ENCODE results near the gene RNF225.

Gene RNF225

GRCh38 chr19:58381460-58382212 is 13.8 kb upstream of the RNF225 start:
- no peaks in the 10 kb centered on the region for H3K27me3 ChIP-seq (ENCODE audit: control insufficient read depth, insufficient read depth, low read length)
- H3K9me3 ChIP-seq (ENCODE audit: control insufficient read depth, insufficient read depth, low read depth, low read length) = no peaks in the 10 kb centered on the region
- no peak overlapping the region for H3K27ac ChIP-seq (ENCODE audit: low read depth, low read length)
- H3K9ac ChIP-seq (ENCODE audit: low read length) = peak overlapping the region; percentile 59
- peaks cover 13% of the 10 kb centered on the region for H3K4me1 ChIP-seq (ENCODE audit: control insufficient read depth, insufficient read depth, low read length)
- no peaks in the 10 kb centered on the region for H3K36me3 ChIP-seq (ENCODE audit: control insufficient read depth, insufficient read depth, low read length)
- H3K4me3 ChIP-seq (ENCODE audit: low read depth, low read length) = peak overlapping the region; percentile 80

GRCh38 chr19:58382997-58383603 is 12.4 kb upstream of the RNF225 start:
- Histone ChIP-seq H3K27me3 (ENCODE audit: control insufficient read depth, insufficient read depth, low read length) (no peaks in the 10 kb centered on the region), H3K9me3 (ENCODE audit: control insufficient read depth, insufficient read depth, low read depth, low read length) (no peaks in the 10 kb centered on the region), H3K9ac (ENCODE audit: low read length) (no peak overlapping the region), H3K4me3 (ENCODE audit: low read depth, low read length) (no peak overlapping the region), H3K4me1 (ENCODE audit: control insufficient read depth, insufficient read depth, low read length) (peaks cover 18% of the 10 kb centered on the region), H3K27ac (ENCODE audit: low read depth, low read length) (no peak overlapping the region), H3K36me3 (ENCODE audit: control insufficient read depth, insufficient read depth, low read length) (peaks cover 8% of the 10 kb centered on the region)

GRCh38 chr19:58385313-58385890 is 10.1 kb upstream of the RNF225 start:
- H3K9me3 ChIP-seq (ENCODE audit: control insufficient read depth, insufficient read depth, low read depth, low read length) = no peaks in the 10 kb centered on the region
- peak overlapping the region; percentile 99 for H3K4me3 ChIP-seq (ENCODE audit: low read depth, low read length)
- no peaks in the 10 kb centered on the region for H3K27me3 ChIP-seq (ENCODE audit: control insufficient read depth, insufficient read depth, low read length)
- H3K4me1 ChIP-seq (ENCODE audit: control insufficient read depth, insufficient read depth, low read length) = peaks cover 18% of the 10 kb centered on the region
- peak overlapping the region; percentile 98 for H3K9ac ChIP-seq (ENCODE audit: low read length)
- no peak overlapping the region for H3K27ac ChIP-seq (ENCODE audit: low read depth, low read length)
- H3K36me3 ChIP-seq (ENCODE audit: control insufficient read depth, insufficient read depth, low read length) = peaks cover 26% of the 10 kb centered on the region

GRCh38 chr19:58385891-58386575 is 9.4 kb upstream of the RNF225 start:
- Histone ChIP-seq H3K4me3 (ENCODE audit: low read depth, low read length) (peak overlapping the region; percentile 99), H3K27ac (ENCODE audit: low read depth, low read length) (peak overlapping the region; percentile 98), H3K9me3 (ENCODE audit: control insufficient read depth, insufficient read depth, low read depth, low read length) (no peaks in the 10 kb centered on the region), H3K4me1 (ENCODE audit: control insufficient read depth, insufficient read depth, low read length) (peaks cover 18% of the 10 kb centered on the region), H3K27me3 (ENCODE audit: control insufficient read depth, insufficient read depth, low read length) (no peaks in the 10 kb centered on the region), H3K36me3 (ENCODE audit: control insufficient read depth, insufficient read depth, low read length) (peaks cover 32% of the 10 kb centered on the region), H3K9ac (ENCODE audit: low read length) (peak overlapping the region; percentile 98)

GRCh38 chr19:58386576-58387337 is 8.7 kb upstream of the RNF225 start, which contains the start of gene RPS5:
Gene RPS5, plus strand, starts transcription at chr19:58387269. Its CDS starts 869 bp downstream, at chr19:58388138.
- Histone ChIP-seq H3K4me3 (ENCODE audit: low read depth, low read length) (peak within 1 kb of the TSS; percentile 99), H3K9me3 (ENCODE audit: control insufficient read depth, insufficient read depth, low read depth, low read length) (no peaks in the 10 kb centered on the region), H3K4me1 (ENCODE audit: control insufficient read depth, insufficient read depth, low read length) (peaks cover 18% of the 10 kb centered on the region), H3K27me3 (ENCODE audit: control insufficient read depth, insufficient read depth, low read length) (no peaks in the 10 kb centered on the region), H3K9ac (ENCODE audit: low read length) (peak within 1 kb of the TSS; percentile 98), H3K27ac (ENCODE audit: low read depth, low read length) (peak within 1 kb of the TSS; percentile 98), H3K36me3 (ENCODE audit: control insufficient read depth, insufficient read depth, low read length) (peaks cover 36% of the 10 kb centered on the region)

GRCh38 chr19:58387338-58388174 is 7.9 kb upstream of the RNF225 start:
- peak overlapping the region; percentile 93 for H3K9ac ChIP-seq (ENCODE audit: low read length)
- no peaks in the 10 kb centered on the region for H3K27me3 ChIP-seq (ENCODE audit: control insufficient read depth, insufficient read depth, low read length)
- H3K4me1 ChIP-seq (ENCODE audit: control insufficient read depth, insufficient read depth, low read length) = peaks cover 18% of the 10 kb centered on the region
- H3K9me3 ChIP-seq (ENCODE audit: control insufficient read depth, insufficient read depth, low read depth, low read length) = no peaks in the 10 kb centered on the region
- H3K36me3 ChIP-seq (ENCODE audit: control insufficient read depth, insufficient read depth, low read length) = peaks cover 43% of the 10 kb centered on the region
- peak overlapping the region; percentile 99 for H3K4me3 ChIP-seq (ENCODE audit: low read depth, low read length)
- H3K27ac ChIP-seq (ENCODE audit: low read depth, low read length) = peak overlapping the region; percentile 54; the same call in 1 of the 2 replicates

- H3K27me3 ChIP-seq (ENCODE audit: control insufficient read depth, insufficient read depth, low read length) = no peaks in the 10 kb centered on the region
- H3K27ac ChIP-seq (ENCODE audit: low read depth, low read length) = no peak overlapping the region
- H3K4me1 ChIP-seq (ENCODE audit: control insufficient read depth, insufficient read depth, low read length) = peaks cover 18% of the 10 kb centered on the region
- H3K36me3 ChIP-seq (ENCODE audit: control insufficient read depth, insufficient read depth, low read length) = peaks cover 49% of the 10 kb centered on the region
- H3K9me3 ChIP-seq (ENCODE audit: control insufficient read depth, insufficient read depth, low read depth, low read length) = no peaks in the 10 kb centered on the region
- peak overlapping the region; percentile 99 for H3K4me3 ChIP-seq (ENCODE audit: low read depth, low read length)
- H3K9ac ChIP-seq (ENCODE audit: low read length) = peak overlapping the region; percentile 93
These were observed 7.3 kb upstream of the RNF225 start for GRCh38 chr19:58388175-58388526.

- Histone ChIP-seq H3K9ac (ENCODE audit: low read length) (no peak overlapping the region), H3K4me1 (ENCODE audit: control insufficient read depth, insufficient read depth, low read length) (peaks cover 15% of the 10 kb centered on the region), H3K27me3 (ENCODE audit: control insufficient read depth, insufficient read depth, low read length) (peaks cover 16% of the 10 kb centered on the region), H3K27ac (ENCODE audit: low read depth, low read length) (no peak overlapping the region), H3K4me3 (ENCODE audit: low read depth, low read length) (no peak overlapping the region), H3K36me3 (ENCODE audit: control insufficient read depth, insufficient read depth, low read length) (peaks cover 61% of the 10 kb centered on the region), H3K9me3 (ENCODE audit: control insufficient read depth, insufficient read depth, low read depth, low read length) (no peaks in the 10 kb centered on the region)
These were observed 2.3 kb upstream of the RNF225 start for GRCh38 chr19:58392945-58393724.

- Histone ChIP-seq H3K27me3 (ENCODE audit: control insufficient read depth, insufficient read depth, low read length) (peaks cover 16% of the 10 kb centered on the region), H3K9ac (ENCODE audit: low read length) (no peak overlapping the region), H3K27ac (ENCODE audit: low read depth, low read length) (no peak overlapping the region), H3K4me3 (ENCODE audit: low read depth, low read length) (no peak overlapping the region), H3K4me1 (ENCODE audit: control insufficient read depth, insufficient read depth, low read length) (peaks cover 12% of the 10 kb centered on the region; the same call in 1 of the 2 replicates), H3K36me3 (ENCODE audit: control insufficient read depth, insufficient read depth, low read length) (peaks cover 56% of the 10 kb centered on the region), H3K9me3 (ENCODE audit: control insufficient read depth, insufficient read depth, low read depth, low read length) (no peaks in the 10 kb centered on the region)
These were observed 1.8 kb upstream of the RNF225 start for GRCh38 chr19:58393725-58394033.
